ENCODE results near the gene CR1.

GRCh38 chr1:207519505-207520399 is 23.8 kb downstream of the CR1 start:
- TF ChIP-seq CTCF (IDR thresholded peaks at IDR 0.05; ENCODE audit: insufficient read depth, low read depth, low read length) (no peak), EZH2 (IDR thresholded peaks at IDR 0.05; ENCODE audit: insufficient read depth, low read length) (no peak)
